ENCODE measurements around the gene TLE5. TPM values are rescaled to one million over a fixed set of nuclear protein-coding genes. Genes with fewer than 3 reads are reported as not detected.

TLE5 gene
- total and polyA plus RNA-seq, 4 experiments from 2014 or later: 572 to 943 (median 888) TPM

- peaks cover 14 to 28% (median 17%) of the 10 kb centered on the region in 4 donors for H3K4me1 Mint-ChIP-seq
Observed at GRCh38 chr19:3045191-3045590, 17.1 kb downstream of the TLE5 start.

GRCh38 chr19:3042621-3043267, 19.6 kb downstream of the TLE5 start:
- Histone ChIP-seq H3K9me3 (ENCODE audit: control insufficient read depth in 1 of 2, low read length in 2 of 2) (no peaks in the 10 kb centered on the region), H3K36me3 (ENCODE audit: insufficient read depth, low read length) (no peaks in the 10 kb centered on the region), H3K4me3 (ENCODE audit: low read length in 2 of 2) (no peak overlapping the region), H3K4me1 (ENCODE audit: insufficient read depth, low read length) (peaks cover 5% of the 10 kb centered on the region), H3K27me3 (ENCODE audit: insufficient read depth, low read length) (no peaks in the 10 kb centered on the region), H3K27ac (ENCODE audit: low read depth, low read length) (no peak overlapping the region)
- H3K4me1 Mint-ChIP-seq: peaks cover 10 to 22% (median 16%) of the 10 kb centered on the region in 4 donors
- CTCF ChIA-PET (ENCODE audit: partially characterized antibody): interaction anchor here (0.9 to 1.4 kb wide), 3 partner anchors 33 to 215 kb away, joined by 3 to 6 read pairs (median 4); no protein-coding TSS in a partner anchor
- intact Hi-C loops (cut with micrococcal nuclease): no loop called here
- POLR2A ChIA-PET (ENCODE audit: partially characterized antibody): interaction anchor here (1.0 to 15.6 kb wide), 3 partner anchors 13 to 15 kb away, joined by 3 to 555 read pairs (median 6); partner anchors contain the start of genes TLE2 and TLE5
- peak overlapping the region in 4 of 8 donors; percentile 20 to 54 (median 29) for H3K4me3 Mint-ChIP-seq
- H3K27me3 Mint-ChIP-seq: no peaks in the 10 kb centered on the region
- H3K9me3 Mint-ChIP-seq: no peaks in the 10 kb centered on the region
- H3K27ac Mint-ChIP-seq: peak overlapping the region in 2 of 7 donors; percentile 19 to 62
- H3K36me3 Mint-ChIP-seq: peaks cover 0 to 2% of the 10 kb centered on the region in 2 donors
- no peak for DNase-seq

More at GRCh38 chr19:3045191-3045590, 17.1 kb downstream of the TLE5 start:
- Histone ChIP-seq H3K9me3 (ENCODE audit: control insufficient read depth in 1 of 2, low read length in 2 of 2) (no peaks in the 10 kb centered on the region), H3K27ac (ENCODE audit: low read depth, low read length) (no peak overlapping the region), H3K4me3 (ENCODE audit: low read length in 2 of 2) (no peak overlapping the region), H3K4me1 (ENCODE audit: insufficient read depth, low read length) (peaks cover 14% of the 10 kb centered on the region), H3K27me3 (ENCODE audit: insufficient read depth, low read length) (no peaks in the 10 kb centered on the region), H3K36me3 (ENCODE audit: insufficient read depth, low read length) (no peaks in the 10 kb centered on the region)
- peak overlapping the region in 1 of 8 donors; percentile 31 for H3K4me3 Mint-ChIP-seq
- H3K36me3 Mint-ChIP-seq: peaks cover 0 to 2% of the 10 kb centered on the region in 2 donors
- ChIA-PET POLR2A (ENCODE audit: partially characterized antibody) (interaction anchor here (5.2 to 15.6 kb wide), 2 partner anchors 9 to 12 kb away, joined by 54 to 555 read pairs; partner anchors contain the start of gene TLE5), CTCF (ENCODE audit: partially characterized antibody) (interaction anchor here (0.6 to 1.7 kb wide), 3 partner anchors 9 to 83 kb away, joined by 3 to 5 read pairs (median 4); no protein-coding TSS in a partner anchor)
- peak overlapping the region in 5 of 7 donors; percentile 1 to 84 (median 50) for H3K27ac Mint-ChIP-seq
- no peaks in the 10 kb centered on the region for H3K27me3 Mint-ChIP-seq
- DNase-seq: no peak
- no peaks in the 10 kb centered on the region for H3K9me3 Mint-ChIP-seq
- intact Hi-C loops (cut with micrococcal nuclease): no loop called here

GRCh38 chr19:3041761-3042620, 20.3 kb downstream of the TLE5 start:
- CTCF ChIA-PET (ENCODE audit: partially characterized antibody): interaction anchor here (0.9 to 1.4 kb wide), 2 partner anchors 62 to 216 kb away, joined by 3 to 4 read pairs; no protein-coding TSS in a partner anchor
- Mint-ChIP-seq H3K9me3 (no peaks in the 10 kb centered on the region), H3K36me3 (no peaks in the 10 kb centered on the region), H3K4me1 (peaks cover 7 to 18% (median 12%) of the 10 kb centered on the region in 4 donors), H3K27me3 (no peaks in the 10 kb centered on the region), H3K27ac (peak overlapping the region in 2 of 7 donors; percentile 19 to 62), H3K4me3 (peak overlapping the region in 3 of 8 donors; percentile 22 to 54 (median 36))
- Histone ChIP-seq H3K27ac (ENCODE audit: low read depth, low read length) (no peak overlapping the region), H3K27me3 (ENCODE audit: insufficient read depth, low read length) (no peaks in the 10 kb centered on the region), H3K4me1 (ENCODE audit: insufficient read depth, low read length) (peaks cover 4% of the 10 kb centered on the region), H3K9me3 (ENCODE audit: control insufficient read depth in 1 of 2, low read length in 2 of 2) (no peaks in the 10 kb centered on the region), H3K4me3 (ENCODE audit: low read length in 2 of 2) (no peak overlapping the region), H3K36me3 (ENCODE audit: insufficient read depth, low read length) (no peaks in the 10 kb centered on the region)
- POLR2A ChIA-PET (ENCODE audit: partially characterized antibody): interaction anchor here (1.0 to 15.6 kb wide), 3 partner anchors 12 to 15 kb away, joined by 3 to 555 read pairs (median 6); partner anchors contain the start of genes TLE2 and TLE5
- DNase-seq: no peak
- intact Hi-C loops (cut with micrococcal nuclease): no loop called here

- Mint-ChIP-seq H3K4me3 (no peak overlapping the region), H3K36me3 (no peaks in the 10 kb centered on the region), H3K27ac (peak overlapping the region in 1 of 7 donors; percentile 18), H3K4me1 (peaks cover 7 to 25% (median 12%) of the 10 kb centered on the region in 4 donors), H3K27me3 (no peaks in the 10 kb centered on the region), H3K9me3 (no peaks in the 10 kb centered on the region)
- Histone ChIP-seq H3K27me3 (ENCODE audit: insufficient read depth, low read length) (no peaks in the 10 kb centered on the region), H3K4me1 (ENCODE audit: insufficient read depth, low read length) (peaks cover 9% of the 10 kb centered on the region), H3K27ac (ENCODE audit: low read depth, low read length) (no peak overlapping the region), H3K9me3 (ENCODE audit: control insufficient read depth in 1 of 2, low read length in 2 of 2) (no peaks in the 10 kb centered on the region), H3K4me3 (ENCODE audit: low read length in 2 of 2) (no peak overlapping the region), H3K36me3 (ENCODE audit: insufficient read depth, low read length) (no peaks in the 10 kb centered on the region)
- intact Hi-C loops (cut with micrococcal nuclease): no loop called here
- ChIA-PET CTCF (ENCODE audit: partially characterized antibody) (no interaction called here), POLR2A (ENCODE audit: partially characterized antibody) (interaction anchor here (15.6 kb wide), 1 partner anchor 16 kb away, joined by 555 read pairs; the partner anchor contains the start of gene TLE5)
- no peak for DNase-seq
Observed at GRCh38 chr19:3041327-3041726, 21.0 kb downstream of the TLE5 start.

GRCh38 chr19:3039641-3040077, 22.6 kb downstream of the TLE5 start:
- POLR2A ChIA-PET (ENCODE audit: partially characterized antibody): interaction anchor here (1.0 to 15.6 kb wide), 2 partner anchors 17 to 144 kb away, joined by 3 to 555 read pairs; partner anchors contain the start of gene TLE5
- Mint-ChIP-seq H3K4me3 (no peak overlapping the region), H3K27me3 (peaks cover 0 to 3% of the 10 kb centered on the region in 2 donors), H3K4me1 (peaks cover 15 to 36% (median 24%) of the 10 kb centered on the region in 4 donors), H3K36me3 (peaks cover 0 to 5% of the 10 kb centered on the region in 2 donors), H3K9me3 (peaks cover 0 to 5% (median 0%) of the 10 kb centered on the region in 8 donors), H3K27ac (peak overlapping the region in 6 of 7 donors; percentile 10 to 80 (median 46))
- no peak overlapping the region for H3K4me3 ChIP-seq (ENCODE audit: low read length in 2 of 2)
- intact Hi-C loops (cut with micrococcal nuclease): loop anchor here (5.0 to 10.0 kb wide), 3 partner anchors 63 to 225 kb away; partner anchors contain the start of genes NCLN and ZNF554
- H3K27ac ChIP-seq (ENCODE audit: low read depth, low read length): no peak overlapping the region
- no peaks in the 10 kb centered on the region for H3K36me3 ChIP-seq (ENCODE audit: insufficient read depth, low read length)
- no peaks in the 10 kb centered on the region for H3K9me3 ChIP-seq (ENCODE audit: control insufficient read depth in 1 of 2, low read length in 2 of 2)
- peaks cover 13% of the 10 kb centered on the region for H3K4me1 ChIP-seq (ENCODE audit: insufficient read depth, low read length)
- CTCF ChIA-PET (ENCODE audit: partially characterized antibody): interaction anchor here (1.0 to 1.5 kb wide), 5 partner anchors 12 to 77 kb away, joined by 3 to 5 read pairs (median 3); no protein-coding TSS in a partner anchor
- H3K27me3 ChIP-seq (ENCODE audit: insufficient read depth, low read length): no peaks in the 10 kb centered on the region
- no peak for DNase-seq

GRCh38 chr19:3039125-3039524, 23.2 kb downstream of the TLE5 start:
- Mint-ChIP-seq H3K36me3 (peaks cover 0 to 5% of the 10 kb centered on the region in 2 donors), H3K9me3 (peaks cover 0 to 5% (median 0%) of the 10 kb centered on the region in 8 donors), H3K27me3 (peaks cover 0 to 3% of the 10 kb centered on the region in 2 donors), H3K27ac (peak overlapping the region in 2 of 7 donors; percentile 79 to 80), H3K4me1 (peaks cover 17 to 38% (median 28%) of the 10 kb centered on the region in 4 donors), H3K4me3 (peak overlapping the region in 1 of 8 donors; percentile 21)
- intact Hi-C loops (cut with micrococcal nuclease): loop anchor here (5.0 to 10.0 kb wide), 3 partner anchors 63 to 224 kb away; partner anchors contain the start of genes NCLN and ZNF554
- H3K27ac ChIP-seq (ENCODE audit: low read depth, low read length): no peak overlapping the region
- ChIA-PET CTCF (ENCODE audit: partially characterized antibody) (interaction anchor here (1.0 to 1.5 kb wide), 4 partner anchors 12 to 77 kb away, joined by 3 to 5 read pairs (median 4); no protein-coding TSS in a partner anchor), POLR2A (ENCODE audit: partially characterized antibody) (interaction anchor here (0.7 to 15.6 kb wide), 3 partner anchors 18 to 1150 kb away, joined by 3 to 555 read pairs (median 3); partner anchors contain the start of gene TLE5)
- H3K36me3 ChIP-seq (ENCODE audit: insufficient read depth, low read length): no peaks in the 10 kb centered on the region
- peaks cover 19% of the 10 kb centered on the region for H3K4me1 ChIP-seq (ENCODE audit: insufficient read depth, low read length)
- H3K27me3 ChIP-seq (ENCODE audit: insufficient read depth, low read length): no peaks in the 10 kb centered on the region
- H3K9me3 ChIP-seq (ENCODE audit: control insufficient read depth in 1 of 2, low read length in 2 of 2): no peaks in the 10 kb centered on the region
- DNase-seq: no peak
- H3K4me3 ChIP-seq (ENCODE audit: low read length in 2 of 2): no peak overlapping the region

Data from CD4-positive, alpha-beta memory T cell (primary cell).